ENCODE data around the gene ALOXE3. TPM values are rescaled to one million over a fixed set of nuclear protein-coding genes. Genes with fewer than 3 reads are reported as not detected.

Gene ALOXE3
- polyA plus RNA-seq, 4 donors: 0.04 TPM; not detected in 3

DNA sequence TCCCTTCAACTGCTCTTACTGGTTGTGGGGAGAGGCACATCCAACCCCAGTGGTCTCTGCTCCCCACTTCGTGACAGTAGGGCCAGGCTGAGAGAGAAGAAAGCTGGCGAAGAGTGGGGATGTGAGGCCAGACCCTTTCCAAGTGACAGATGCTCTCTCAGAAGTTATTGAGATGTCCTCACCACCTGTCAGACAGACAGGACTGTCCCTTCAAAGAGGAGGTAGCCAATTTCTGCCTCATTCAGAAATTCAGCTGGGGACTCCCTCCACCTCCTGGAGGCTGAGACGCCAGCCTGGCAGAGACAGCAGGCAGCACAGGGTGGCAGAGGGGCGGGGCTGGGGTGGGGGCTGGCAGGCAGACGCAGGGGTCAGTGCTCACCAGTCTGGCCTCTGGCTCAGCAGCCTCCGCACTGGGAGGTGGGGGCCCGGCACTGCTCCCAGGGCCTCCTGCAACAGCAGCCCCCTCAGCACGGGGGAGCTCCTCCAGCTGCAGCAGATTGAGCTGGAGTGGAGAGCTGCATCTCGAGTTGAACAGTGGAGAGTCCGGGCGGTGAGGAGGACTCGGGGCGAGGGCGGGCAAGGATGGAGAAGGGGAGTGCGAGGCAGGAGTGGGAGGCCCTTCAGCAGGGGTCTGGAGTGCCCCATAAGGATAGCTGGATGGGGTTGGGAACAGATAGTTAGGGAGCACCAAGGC lies 24.7 kb upstream of the ALOXE3 start:
- no peak for DNase-seq (ENCODE audit: low read depth in 4 of 4, low spot score in 3 of 4)

DNA sequence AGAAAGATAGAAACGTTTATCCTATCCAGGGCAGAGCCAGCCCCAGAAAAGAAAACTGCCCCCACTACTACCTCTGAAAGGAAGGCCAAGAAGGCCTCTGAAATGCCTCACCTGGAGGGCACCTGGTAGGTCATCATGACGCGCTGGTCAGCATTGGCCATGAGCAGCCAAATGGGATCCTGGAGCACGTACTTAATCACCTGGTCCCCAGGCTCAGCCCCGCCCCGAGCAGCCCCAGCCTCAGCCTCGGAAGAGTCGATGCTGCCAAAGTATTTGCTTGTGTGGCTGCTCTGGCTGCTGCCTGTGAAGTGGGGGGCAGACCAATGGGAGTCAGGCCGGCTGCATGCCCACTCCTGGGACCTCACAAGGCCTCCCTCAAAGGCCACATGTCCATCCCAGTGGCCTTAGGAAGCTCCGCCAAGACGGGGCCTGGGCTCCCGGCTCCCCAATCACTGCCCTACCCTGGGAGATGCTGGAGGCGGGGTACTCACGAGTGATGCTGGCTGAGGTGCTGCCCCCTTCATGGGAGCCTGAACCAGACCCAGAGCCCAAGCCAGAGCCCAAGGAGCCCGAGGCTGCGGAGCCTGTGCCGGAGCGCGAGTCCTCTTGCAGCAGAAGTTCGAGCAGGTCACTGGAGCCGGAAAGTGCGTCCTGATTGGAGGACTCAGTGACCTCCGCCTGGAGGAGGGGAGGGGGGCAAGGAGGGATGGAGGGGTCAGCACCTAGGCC lies 24.0 kb upstream of the ALOXE3 start:
- DNase-seq (ENCODE audit: low read depth in 4 of 4, low spot score in 3 of 4): no peak

DNA sequence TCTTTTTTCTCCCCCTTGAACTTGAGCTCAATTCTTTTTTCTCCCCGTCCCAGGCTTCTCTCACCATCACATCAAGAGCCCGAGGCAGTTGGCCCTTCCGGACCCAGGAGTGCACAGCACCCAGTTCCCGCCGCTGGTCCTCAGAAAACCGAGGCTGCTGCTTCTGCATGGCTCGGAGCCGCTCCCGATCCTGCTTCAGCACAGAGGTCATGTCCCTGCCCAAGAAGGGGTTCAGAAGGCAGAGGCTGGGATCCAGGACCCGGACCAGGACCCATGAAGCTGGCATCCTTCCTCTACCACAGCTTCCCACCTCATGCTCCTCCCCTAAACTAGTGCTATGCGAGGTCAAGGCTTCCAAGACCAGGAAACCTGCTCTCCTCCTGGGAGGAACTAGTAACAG lies 23.4 kb upstream of the ALOXE3 start:
- no peak for DNase-seq (ENCODE audit: low read depth in 4 of 4, low spot score in 3 of 4)

DNA sequence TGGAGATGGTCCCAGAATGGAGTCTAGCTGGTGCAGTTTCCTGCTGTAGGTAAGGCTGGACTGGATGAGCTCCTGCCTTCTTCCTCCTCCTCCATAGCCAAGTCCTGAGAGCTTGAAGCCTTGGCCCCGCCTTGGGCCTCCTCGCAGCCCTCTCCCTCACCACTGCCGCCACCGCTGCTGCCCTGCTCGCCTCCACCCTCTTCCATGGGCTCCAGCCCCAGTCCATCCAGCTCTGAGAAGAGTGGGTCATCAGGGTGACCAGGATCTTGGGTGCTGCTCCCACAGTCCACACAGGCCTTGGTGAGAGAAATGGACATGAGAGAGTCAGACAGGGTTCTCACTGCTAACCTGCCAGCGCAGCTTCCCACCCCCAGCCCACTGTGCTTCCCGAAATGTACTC lies 22.7 kb upstream of the ALOXE3 start:
- DNase-seq (ENCODE audit: low read depth in 4 of 4, low spot score in 3 of 4): no peak

DNA sequence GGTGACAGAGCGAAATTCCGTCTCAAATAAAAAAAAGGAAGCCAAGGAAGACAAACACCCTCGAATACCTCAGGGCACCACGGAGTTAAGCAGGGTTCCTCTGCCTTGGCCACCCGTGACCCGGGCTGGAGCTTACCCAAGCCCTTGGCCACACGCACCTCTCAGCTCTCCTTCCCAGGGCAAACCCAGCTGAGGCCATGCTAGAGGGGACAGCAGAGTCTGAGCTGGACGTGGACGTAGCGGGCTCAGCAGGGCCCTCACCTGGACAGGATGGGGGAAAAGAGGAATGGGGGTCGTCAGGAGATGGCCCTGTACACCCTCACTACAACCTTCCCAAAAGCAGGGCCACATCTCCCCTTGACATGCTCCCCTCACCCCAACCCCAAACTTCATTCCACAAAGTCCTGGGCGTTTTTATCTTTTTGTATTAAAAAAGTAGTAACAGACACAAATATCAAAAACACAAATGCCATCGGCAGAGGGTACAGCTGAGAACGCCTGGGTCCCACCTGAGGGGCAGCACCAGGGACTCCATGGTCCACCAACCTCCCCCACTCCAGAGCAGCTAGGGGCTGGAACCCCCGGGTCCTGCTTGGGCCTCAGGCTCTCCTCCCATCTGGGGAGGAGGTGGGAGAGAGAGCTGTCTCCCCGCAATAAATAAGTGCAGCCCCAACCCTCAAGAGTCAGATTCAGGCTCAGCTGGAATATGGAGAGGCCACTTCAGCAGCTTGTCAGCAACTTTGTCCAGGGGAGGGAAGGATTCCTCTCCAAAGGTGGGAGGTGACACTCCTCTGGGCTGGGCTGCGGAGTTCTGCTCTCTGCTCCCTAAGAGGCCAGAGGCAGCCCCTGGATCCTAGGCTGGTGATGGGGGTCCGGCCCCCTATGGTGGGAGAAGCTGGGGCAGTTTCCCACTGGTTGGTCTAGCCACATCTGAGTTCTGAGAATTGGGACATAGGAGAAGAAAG lies 22.0 kb upstream of the ALOXE3 start:
- DNase-seq (ENCODE audit: low read depth in 4 of 4, low spot score in 3 of 4): no peak

DNA sequence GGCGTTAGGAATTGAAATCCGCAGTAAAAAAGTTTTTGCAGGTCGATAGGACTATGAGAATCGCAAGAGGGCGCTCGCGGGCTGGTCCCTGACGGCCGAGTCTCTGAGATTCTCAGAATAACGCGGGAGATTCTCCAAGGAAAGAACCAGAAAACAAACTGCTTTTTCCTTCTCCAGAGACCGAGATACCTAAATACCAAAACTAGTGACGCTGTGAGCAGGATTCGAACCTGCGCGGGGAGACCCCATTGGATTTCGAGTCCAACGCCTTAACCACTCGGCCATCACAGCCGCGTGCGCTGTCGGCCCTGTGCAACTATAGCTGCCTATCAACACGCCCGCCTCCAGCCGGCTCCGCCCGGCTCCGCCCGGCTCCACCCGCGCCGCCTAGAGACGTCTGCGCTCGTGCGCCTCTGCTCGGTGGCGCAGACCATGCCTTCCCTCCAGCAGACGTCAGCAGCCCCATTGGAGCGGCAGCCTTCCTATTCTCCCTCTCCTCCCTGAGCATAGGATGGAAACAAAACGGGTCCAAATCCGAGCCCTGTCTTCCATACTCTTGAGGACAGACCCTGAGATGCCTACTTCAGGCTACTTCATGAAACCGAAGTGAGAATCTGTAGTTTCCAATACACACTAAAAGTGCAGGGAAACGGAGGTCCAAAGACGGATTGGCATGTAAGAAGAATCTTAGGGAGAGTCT lies 20.5 kb upstream of the ALOXE3 start:
- DNase-seq (ENCODE audit: low read depth in 4 of 4, low spot score in 3 of 4): peak; percentile 95 to 96 (median 95)

DNA sequence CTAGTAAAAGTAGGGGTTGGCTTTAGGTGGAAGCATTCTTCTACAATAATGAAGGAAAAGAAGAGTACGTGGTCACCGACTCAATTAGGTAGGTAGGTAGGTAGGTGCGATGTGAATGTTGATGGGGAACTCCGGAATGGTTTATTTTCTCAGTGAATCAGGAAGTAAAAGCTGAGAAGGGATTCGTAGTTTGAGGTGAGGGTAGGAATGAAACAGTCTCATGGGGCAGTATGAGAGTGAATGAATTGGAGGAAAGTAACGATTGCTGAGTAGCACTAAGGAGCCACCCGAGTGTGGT lies 20.0 kb upstream of the ALOXE3 start:
- no peak for DNase-seq (ENCODE audit: low read depth in 4 of 4, low spot score in 3 of 4)

DNA sequence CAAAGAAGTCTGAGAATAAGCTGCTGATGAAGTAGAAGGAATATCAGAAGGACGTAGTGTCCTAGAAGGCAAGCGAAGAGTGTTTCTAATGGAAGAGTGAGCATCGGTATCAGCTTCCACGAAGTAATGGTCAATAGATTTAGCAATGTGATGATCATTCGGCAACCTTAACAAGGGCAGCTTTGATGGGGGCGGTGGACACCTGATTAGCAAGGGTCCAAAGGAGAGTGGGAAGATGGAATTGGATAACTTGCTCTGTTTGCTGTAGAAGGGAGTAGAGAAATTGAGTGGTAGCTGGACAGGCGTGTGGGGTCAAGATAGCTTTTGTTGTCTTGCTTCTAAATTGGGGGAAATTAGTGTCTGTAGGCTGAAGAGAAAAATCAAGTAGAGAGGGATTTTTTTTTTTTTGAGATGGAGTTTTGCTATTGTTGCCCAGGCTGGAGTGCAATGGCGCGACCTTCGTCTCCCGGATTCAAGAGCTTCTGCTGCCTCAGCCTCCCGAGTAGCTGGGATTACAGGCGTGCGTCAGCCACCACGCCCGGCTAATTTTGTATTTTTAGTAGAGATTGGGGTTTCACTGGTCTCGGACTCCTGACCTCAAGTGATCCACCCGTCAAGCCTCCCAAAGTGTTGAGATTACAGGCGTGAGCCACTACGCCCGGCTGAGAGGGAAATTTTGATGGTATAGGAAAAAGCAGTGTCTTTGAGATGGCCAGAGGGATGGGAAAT lies 19.5 kb upstream of the ALOXE3 start:
- no peak for DNase-seq (ENCODE audit: low read depth in 4 of 4, low spot score in 3 of 4)

DNA sequence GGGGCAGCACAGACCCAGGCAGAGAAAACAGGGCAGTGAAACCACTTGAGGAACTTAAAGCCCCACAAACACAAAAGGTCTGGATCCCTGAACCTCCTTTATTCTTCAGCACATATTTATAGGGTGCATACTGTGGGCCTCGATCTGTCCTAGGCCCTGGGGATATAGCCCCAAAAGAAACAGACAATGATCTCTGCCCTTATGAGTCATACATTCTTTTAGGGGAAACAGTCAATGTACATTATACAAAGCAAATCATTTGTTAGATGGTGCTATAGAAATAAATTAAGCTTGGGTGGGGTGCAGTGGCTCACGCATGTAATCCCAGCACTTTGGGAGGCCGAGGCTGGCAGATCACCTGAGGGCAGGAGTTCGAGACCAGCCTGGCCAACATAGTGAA lies 15.6 kb upstream of the ALOXE3 start:
- DNase-seq (ENCODE audit: low read depth in 4 of 4, low spot score in 3 of 4): no peak

DNA sequence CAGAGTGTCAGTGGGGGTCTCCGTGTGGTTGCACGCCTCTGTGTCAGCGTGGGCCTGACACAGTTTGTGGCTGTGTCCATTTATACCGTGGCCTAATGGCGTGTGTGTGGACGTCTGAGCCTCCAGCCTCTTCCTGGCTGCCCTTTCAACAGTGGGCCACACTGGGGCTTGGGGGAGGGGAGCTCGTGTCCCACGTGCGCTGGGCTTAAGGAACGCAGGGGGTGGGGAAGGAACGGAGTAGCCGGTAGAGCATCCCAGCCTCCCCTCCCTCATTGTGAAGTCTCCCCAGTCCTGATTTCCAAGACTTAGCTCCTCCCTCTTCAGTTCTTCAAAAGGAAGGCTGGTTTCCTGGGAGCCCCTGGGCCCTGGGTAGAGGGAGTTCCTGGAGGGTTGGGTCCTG lies 15.1 kb upstream of the ALOXE3 start:
- no peak for DNase-seq (ENCODE audit: low read depth in 4 of 4, low spot score in 3 of 4)

DNA sequence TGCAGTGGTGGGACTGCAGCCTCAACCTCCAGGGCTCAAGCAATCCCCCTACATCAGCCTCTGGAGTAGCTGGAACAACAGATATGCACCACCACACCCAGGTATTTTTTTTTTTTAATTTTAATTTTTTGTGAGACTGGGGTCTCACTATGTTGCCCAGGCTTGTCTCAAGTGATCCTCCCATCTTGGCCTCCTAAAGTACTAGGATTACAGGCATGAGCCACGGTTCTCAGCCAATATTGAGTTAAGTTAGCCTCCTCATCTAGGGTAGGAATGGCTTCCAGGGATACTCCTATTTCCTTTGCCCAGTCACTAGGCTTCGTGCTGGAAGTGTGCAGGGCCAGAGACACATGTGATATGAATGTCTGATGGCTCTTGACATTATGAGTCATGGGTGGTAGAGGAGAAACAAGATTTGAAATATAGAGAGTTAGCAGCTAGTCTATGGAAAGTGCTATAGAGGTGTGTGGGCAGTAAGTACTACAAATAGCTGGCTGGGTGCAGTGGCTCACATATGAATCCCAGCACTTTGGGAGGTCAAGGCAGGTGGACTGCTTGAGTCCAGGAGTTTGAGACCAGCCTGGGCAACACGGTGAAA lies 13.6 kb upstream of the ALOXE3 start:
- DNase-seq (ENCODE audit: low read depth in 4 of 4, low spot score in 3 of 4): no peak

DNA sequence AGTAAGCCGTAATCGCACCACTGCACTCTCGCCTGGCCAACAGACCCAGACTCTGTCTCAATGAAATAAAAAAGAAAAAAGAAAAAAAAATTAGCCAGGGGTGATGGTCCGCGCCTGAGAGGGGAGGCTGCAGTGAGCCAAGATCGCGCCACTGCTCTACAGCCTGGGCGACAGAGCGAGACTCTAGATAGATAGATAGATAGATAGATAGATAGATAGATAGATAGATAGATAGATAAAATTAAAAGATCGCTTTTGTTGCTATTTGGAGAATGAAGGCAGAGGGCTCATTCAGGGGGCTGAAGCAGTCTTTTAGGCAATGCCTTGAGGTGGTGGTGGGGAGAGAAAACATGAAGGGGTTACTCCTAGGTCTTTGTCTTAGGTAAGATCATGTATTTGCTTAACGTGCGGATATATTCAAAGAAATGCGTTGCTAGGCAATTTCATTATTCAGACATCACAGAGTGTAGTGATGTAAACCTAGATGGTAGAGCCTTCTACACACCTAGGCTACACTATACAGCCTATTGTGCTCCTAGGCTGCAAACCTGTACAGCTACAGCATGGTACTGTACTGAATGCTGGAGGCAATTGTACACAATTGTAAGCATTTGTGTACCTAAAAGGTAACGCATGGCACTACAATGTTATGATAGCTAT lies 9.9 kb upstream of the ALOXE3 start:
- DNase-seq (ENCODE audit: low read depth in 4 of 4, low spot score in 3 of 4): no peak

DNA sequence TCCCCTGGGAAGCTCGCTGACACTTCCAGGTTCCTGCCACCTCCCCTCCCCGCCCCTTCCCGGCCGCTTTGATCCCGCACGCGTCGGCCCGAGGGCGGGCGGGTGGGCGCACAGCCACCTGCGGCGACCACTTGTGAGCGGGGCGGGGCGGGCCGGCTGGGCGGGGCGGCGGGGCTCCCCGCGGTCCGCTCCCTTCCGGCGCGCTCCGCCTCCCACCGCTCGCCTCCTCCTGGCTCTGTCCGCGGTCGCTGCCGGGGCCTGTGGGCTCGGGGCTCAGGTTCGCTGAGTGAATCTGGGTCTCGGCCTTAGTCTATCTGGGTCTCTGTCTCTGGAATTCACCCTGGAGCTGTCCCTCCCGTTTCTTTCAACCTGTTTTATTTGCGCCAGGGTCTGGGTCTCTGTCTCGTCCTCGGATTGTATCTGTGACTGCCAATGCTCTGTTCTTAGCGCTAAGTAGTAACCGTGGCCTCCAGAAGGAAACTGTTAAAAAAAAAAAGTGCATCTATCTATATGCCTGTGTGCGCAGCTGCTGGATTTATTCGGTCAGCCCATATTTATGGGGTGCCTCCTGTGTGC lies 8.3 kb upstream of the ALOXE3 start:
- DNase-seq (ENCODE audit: low read depth in 4 of 4, low spot score in 3 of 4): no peak

DNA sequence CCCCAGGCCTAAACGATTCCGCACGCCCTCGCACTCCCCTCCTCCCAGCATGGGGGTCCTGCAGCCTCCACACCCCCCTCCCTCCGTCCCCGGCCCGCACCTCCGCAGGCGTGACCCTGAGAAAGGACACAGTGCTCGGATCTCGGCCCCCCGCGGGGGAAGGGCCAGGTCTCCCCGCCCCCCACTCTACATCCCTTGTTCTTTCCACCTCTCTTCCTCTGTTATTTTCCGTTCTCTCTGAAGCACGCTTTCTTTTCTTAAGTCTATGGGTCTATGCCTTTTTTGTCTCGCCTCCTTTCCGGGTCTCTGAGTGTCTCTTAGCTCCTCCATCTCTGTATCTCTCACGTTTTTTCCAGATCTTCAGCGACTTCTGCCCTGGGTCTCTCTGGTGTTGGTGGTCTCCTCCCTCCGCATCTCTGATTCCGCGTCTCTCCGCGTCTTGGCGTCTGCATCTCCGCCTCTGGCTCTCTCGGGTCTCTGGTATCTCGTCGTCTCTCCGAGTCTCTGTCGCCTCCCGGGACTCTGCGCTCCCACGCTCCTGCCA lies 7.7 kb upstream of the ALOXE3 start:
- no peak for DNase-seq (ENCODE audit: low read depth in 4 of 4, low spot score in 3 of 4)

DNA sequence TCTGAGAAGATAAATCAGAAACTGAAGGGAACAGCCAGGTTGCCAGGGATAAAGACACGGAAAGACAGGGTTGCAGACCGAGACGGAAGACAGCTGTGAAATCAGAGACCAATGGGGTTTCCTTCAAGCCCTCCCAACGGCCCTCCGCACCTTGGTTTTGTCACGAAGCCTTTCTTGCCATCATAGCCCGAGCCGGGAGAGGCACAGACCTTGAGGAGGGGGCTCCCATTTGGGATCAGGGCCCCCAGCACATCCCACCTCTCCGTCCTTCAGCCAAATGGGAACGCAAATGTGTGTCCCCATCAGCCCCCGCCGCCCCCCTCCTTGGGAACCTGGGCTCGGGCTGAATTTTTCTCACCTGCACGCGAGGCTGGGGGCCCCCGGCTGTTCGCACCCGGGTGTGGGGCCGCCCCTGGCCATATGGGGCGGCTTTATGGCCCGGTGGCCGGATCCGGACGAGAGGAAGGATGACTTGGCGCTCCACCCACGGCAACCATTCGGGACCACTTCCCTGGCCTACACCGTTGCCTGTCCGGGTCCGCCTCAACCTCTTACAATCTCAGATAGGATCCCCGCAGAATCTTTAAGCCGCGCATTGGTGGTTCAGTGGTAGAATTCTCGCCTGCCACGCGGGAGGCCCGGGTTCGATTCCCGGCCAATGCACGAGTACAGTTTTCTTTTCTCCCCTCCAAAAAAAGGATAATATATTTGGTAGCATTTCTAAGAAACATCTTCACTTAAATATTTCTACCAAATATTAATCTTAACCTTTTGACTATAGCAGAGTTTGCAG lies 7.0 kb upstream of the ALOXE3 start:
- DNase-seq (ENCODE audit: low read depth in 4 of 4, low spot score in 3 of 4): peak in 1 of 4 donors; percentile 81

DNA sequence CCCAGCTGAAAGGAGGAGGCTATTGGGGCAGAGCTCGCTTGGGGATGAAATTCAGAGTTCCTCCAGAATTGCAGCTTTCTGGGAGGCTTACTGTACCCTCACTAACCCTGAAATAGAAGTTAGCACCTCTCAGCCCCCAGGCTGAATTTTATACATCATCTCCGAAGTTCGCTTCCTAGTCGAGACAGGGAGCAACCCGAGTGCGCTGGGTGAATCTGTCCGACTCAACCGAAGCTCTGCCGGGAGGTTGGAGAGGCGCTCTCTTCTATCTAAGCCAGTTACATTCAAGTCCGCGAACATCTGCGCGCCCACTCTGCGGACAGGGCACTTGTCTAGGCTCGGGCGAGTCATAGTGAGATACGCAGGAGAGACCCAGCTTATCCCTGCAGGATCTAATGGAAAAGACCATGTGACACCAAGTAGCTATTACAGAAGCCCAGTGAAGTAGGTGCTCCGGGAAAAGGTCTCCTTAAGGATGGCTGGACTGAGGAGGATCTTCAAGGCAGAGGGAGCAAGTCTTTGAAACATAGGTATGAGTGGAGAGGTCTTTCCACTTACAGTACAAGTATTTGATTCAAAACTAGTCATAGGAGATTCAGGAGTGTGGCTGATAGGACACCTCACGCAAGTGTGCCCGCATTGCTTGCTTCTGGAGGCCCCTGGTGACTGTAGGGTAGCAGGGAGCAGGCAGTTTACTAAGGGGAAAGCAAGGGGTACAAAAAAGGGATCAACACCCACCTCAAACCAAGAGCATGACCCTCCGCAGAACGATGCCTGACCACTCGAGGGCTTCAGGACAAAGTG lies 6.2 kb upstream of the ALOXE3 start:
- DNase-seq (ENCODE audit: low read depth in 4 of 4, low spot score in 3 of 4): no peak
